Stimulated activated CD4-positive, alpha-beta T cell treated with anti-CD3 and anti-CD28 coated beads, Interleukin-2, amount 100 ng/mL, for 4 hours (primary cell): ENCODE data around the gene GRIK1.

Experiments
- DNase-seq: peaks from one replicate; pipeline ENCODE4 v3.0.0-alpha.2; 2020; ENCODE audit warnings: low read depth

GRIK1 gene

DNA sequence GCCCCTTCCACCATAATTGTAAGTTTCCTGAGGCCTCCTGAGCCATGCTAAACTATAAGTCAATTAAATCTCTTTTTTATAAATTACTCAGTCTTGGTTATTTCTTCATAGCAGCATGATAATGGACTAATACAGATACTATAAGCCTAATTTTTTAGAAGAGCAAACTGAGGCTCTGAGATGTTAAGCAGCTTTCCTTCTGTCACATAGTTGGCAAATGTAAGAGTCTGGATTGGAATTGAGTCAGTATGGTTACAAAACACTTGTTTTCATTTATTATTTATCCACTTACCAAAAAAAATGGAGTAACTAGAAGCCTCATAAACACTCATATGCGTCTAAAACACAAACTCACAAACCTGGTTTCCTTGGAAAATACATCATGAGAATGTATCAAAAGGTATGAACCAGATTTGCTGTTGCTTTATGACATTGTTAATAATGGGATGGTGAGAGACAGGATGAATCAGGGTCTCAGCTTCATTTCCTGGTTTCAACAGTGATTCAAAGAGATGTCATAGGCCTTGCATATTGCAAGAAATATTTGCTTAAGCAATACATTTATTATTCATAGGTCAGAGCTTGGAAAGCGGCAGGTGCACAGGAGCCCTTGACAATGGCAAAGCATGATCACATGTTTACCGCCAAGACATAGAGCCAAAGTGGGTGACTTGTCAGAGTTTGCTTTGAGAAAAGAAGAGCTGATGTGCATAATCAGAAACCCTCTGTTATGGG, 221.5 kb downstream of the GRIK1 start:
- no peak for DNase-seq

DNA sequence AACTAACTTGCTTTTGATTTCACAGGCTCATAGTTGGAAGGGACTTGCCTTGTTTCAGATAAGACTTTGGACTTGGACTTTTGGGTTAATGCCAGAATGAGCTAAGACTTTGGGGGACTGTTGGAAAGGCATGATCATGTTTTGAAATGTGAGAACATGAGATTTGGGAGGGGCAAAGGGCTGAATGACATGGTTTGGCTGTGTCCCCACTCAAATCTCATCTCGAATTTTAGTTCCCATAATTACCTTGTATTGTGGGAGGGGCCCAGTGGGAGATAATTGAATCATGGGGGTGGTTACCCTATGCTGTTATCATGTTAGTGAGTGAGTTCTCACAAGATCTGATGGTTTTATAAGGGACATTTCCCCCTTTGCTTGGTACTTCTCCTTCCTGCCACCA, 222.1 kb downstream of the GRIK1 start:
- DNase-seq, result no peak

DNA sequence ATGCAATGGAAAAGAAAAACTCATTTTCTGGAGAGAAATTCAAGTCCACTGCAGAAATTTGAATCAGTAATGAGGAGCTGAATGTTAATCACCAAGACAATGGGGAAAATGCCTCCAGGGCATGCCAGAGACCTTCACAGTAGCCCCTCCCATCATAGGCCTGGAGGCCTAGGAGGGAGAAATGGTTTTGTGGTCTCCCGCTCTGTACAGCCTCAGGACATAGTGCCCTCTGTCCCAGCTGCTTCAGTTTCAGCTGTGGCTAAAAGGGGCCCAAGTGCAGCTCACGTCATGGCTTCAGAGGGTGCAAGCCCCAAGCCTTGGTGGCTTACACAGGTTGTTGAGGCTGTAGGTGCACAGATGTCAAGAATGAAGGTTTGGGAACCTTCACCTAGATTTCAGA, 223.0 kb downstream of the GRIK1 start:
- no peak for DNase-seq

DNA sequence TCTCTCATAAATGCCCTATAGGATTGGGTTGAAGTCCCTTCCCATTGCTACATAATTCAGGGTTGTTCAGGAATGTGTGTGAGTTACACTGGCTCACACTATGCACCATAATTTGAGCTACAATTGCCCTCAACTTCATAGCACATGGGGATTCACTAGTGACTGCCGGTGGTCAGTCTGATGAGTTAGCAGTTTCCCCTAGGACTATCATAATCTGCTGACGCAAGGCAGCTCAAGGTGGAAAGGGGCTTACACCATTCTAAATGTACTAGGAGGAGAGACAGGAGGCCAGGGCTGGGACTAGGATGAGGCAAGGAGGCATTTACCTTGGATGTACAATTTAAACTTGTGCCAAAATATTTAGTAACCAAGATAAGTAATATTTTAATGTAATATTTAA, 224.7 kb downstream of the GRIK1 start:
- no peak for DNase-seq

DNA sequence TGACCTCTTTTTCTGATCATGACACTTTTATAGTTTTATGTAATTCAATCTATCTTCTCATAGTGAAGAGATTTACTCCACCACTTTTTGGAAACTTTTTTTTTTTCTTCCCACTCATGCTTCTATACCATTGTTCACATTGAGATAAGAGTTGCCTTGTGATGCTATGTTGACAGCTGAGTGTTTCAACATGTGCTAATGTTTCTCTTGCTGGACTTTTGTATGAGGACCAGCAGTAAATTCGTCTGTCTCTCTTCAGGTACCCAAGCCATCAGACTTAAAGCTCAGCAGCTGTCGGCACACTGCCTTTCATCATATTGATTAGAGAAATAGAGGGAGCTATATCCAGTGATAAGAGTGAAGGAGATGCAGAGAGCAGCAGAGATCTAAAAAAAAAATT, 227.0 kb downstream of the GRIK1 start:
- no peak for DNase-seq

DNA sequence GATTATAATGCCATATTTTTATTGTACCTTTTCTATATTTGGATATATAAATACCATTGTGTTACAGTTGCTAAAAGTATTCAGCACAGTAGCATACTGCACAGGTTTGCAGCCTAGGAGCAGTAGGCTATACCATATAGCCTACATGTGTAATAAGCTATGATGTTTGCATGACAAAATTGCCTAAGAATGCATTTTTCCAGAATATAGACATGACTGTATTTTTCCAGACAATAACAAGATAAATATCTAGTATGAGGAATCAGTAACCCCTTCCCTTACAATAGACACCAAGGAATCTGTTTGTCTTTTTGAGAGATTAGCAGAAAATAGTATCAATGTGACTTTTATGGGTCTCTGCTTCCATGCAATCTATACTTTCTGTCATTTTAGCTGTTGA, 228.6 kb downstream of the GRIK1 start:
- no peak for DNase-seq

DNA sequence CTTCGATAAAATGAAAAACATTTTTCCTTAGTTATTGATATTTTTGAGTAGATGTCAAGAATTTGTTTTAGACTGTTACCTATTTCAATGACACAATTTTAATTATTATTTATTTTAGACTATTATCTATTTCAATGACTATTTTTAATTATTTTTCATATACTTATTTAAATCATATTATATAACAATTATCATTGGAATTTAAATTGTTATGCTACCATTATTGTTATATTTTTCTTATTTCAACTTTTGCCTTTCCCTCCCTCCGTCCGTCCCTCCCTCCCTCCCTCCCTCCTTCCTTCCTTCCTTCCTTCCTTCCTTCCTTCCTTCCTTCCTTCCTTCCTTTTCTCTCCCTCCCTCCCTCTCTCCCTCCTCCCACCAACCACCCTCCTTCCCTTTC, 229.3 kb downstream of the GRIK1 start:
- DNase-seq, result no peak

DNA sequence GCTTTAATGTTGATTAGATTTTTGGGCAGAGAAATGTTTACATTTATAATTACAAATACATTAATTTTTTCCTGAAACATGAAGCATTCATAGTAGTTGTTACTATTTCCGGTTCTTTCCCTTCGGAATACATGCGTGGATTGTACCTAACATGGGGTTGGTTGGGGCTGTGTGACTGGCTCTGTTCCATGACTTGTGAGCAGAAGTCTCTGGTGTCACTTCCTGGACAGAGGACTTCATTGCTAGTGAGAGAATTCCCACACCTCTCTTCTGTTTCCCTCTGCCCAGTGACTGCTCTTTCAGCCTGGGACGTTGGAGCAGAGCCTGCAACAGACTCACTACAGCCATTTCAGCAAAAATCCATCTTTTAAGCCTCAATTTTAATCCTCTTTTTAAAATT, 231.4 kb downstream of the GRIK1 start:
- no peak for DNase-seq

DNA sequence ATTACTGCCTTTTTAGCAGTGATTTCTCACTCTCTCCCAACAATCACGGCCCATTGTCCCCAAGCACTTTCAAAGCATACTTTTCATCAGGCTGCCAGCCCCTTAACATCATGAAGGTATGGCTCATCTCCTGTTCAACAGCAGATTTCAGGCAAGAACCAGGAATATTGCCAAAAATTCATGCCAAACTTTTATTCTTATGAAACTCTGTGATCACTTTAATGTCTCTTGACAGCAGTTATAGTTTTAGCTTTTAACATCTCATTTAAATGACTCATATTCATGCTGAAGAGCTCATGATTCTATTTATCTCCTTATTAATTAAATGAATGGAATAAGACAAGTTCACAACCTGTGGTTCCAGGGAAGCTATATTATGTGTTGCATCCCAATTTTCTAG, 235.1 kb downstream of the GRIK1 start:
- DNase-seq, result no peak

DNA sequence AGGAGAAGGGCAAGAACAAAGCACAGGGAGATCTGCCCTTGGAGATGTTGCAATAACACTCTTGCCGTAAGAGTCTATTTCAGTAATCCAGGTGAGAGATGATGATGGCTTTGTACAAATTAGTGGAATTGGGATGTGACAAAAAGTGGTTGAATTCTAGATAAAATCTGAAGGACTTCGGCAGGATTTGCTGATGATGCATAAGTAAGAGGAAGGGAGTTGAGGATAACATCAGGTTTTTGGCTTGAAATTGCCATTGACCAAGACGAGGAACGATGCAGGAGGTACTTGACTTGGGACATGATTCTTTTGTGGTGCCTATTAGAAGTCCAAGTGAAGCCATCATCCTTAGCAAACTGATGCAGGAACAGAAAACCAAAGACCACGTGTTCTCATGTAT, 238.1 kb downstream of the GRIK1 start:
- no peak for DNase-seq

DNA sequence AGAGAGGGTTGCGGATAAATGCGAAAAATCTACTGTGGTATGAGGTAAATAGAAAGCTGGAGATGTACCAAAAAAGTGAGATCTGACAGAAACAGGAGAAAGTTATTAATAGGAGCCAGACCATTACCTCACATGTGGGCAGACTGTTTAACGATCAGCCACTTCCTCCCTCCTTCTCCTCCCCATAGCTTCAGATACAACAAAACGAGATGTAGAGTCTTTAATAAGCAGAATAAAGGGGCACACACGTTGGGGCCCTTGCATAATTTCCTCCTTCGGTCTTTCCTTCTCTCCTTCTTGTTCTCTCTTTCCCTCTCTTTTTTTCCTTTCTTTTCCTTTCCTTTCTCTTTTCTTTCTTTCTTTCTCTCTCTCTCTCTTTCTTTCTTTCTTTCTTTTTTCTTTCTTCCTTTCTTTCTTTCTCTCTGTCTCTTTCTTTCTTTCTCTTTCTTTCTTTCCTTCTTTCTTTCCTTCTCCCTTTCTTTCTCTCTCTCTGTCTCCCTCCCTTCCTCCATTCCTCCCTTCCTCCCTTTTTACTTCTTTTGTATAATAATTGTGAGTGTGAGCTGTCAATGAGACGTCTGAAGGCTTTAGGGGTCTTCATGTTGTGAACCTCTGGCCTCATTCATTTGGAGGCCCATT, 242.1 kb downstream of the GRIK1 start:
- no peak for DNase-seq

DNA sequence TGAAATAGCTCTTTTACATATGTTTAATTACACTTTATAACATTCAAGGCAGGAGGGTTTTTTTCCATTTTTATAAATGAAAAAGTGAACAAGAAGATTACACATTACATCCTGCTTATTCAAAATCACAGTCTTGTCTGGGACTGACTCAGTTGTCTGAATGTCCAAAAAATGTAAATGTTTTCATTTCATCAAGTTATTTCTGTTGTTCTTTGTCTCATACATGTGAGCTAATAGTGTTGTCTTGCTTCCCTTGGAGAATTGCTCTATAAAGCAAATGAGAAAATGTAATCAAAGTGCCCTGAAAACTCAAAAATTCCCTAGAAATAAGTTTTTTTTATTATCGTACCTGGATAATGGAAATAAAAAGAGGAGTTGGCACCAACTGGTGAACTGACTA, 242.9 kb downstream of the GRIK1 start:
- DNase-seq, result no peak

DNA sequence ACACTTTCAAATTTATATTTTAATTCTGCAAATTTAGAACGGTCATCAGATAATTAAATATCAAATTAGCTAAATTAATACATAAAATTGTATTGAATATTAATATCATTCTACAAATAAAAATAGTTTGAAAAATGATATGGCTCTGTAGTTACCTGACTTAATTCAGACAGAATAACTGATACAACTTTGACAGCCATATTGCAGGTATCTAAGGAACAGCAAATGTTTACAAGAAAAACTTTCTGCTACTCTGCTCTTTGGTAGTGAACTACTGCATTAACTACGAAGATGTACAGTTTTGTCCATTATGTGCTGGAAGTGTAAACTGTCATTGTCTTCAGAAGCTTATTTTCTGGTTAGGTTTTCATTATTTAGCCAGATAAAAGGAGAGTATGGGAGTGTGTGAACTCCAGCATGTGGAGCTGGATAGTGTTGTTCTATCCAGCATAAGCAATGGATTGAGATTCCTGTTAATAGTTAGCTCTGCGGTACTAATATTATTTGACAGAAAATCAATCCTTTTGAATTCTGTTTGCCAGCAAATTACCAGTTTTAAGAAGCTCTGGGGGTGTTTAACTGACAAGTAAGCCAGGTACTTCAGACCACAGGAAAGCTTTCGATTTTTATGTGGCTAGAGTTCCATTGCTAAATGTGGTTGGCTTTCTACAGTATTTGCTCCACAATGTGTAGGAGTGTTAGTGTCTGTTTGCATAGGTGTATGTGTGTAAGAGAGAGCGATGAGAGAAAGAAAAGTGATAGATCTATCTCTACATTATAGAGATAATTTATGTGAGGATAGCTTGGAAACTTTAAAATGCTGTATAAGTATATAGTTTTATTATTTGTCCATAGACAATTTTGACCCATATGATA, 247.9 kb downstream of the GRIK1 start:
- no peak for DNase-seq

DNA sequence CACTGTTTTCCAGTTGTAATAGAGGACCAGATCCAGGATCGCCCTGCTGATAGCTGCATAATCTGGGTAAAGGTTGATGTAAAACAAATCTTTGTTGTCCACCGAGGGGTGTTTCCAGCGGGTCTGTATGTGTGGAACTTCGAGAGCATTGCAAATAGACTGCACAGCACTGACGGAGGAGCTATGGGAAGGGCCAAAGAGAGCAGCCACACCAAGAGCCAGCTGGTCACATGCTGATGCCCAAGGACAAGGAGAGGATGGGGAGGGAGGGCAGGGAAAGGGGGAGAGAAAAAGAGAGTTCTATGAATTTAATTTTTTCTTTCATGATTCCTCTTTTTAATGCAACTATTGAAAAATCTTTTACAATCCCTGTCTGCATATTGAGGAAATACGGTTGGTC, 250.0 kb downstream of the GRIK1 start:
- no peak for DNase-seq

DNA sequence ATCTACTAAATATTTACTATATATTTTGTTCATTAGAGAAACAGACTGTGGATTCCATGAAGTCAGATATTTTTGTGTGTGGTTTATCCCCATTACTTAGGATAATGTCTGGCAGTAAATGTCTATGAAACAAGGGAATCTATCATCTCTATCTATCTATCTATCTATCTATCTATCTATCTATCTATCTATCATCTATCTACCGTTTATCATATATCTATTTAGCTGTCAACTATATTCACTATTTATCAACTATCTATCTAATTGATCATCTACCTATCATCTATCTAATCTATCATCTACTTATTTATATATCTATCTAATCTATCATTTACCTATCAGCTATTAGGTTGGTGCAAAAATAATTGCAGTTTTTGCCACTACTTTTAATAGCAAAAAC, 255.7 kb downstream of the GRIK1 start:
- no peak for DNase-seq

DNA sequence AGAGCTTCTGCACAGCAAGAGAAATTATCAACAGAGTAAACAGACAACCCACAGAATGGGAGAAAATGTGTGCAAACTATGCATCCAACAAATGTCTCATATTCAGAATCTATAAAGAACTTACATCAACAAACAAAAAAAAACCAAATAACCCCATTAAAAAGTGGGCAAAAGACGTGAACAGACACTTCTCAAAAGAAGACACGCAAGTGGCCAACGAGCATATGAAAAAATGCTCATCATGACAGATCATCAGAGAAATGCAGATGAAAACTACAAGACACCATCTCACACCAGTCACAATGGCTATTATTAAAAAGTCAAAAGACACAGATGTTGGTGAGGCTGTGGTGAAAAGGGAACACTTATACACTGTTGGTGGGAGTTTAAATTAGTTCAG, 257.0 kb downstream of the GRIK1 start:
- DNase-seq, result no peak

DNA sequence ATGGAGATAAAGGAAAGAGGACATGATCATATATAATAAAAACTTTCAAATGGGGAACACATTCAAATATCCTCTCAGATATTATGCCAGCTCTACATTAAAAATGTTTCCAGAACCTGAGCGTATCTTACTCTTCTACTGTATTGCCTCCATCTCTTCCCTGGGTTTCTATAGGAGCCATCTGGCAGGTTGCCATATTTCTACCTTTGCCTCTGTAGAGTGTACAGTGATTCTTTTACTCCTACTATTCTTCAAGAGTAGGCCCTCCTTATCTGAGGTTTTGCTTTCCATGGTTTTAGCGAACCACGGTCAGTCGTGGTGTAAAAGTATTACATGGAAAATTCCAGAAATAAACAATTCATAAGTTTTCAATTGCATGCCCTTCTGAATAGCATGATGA, 259.5 kb downstream of the GRIK1 start:
- DNase-seq, result no peak

DNA sequence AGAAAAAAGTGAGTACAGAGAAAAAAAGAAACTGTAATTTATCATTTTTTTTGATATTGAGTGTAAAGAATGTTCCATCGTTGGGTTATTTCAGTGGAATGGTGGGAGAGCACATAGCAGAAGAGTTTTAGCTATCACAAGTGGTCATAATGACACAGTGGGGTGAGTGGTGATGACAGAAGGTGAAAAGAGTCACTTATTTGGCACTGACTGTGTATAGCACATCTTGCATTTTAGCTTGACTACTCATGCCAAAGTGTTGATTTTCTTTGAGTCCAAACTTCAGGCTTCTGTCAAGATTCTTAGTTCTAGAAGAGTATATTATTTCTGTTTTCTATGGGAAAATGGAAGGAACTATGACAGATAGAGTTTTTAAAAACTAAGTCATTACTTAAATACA, 261.2 kb downstream of the GRIK1 start:
- DNase-seq, result no peak

DNA sequence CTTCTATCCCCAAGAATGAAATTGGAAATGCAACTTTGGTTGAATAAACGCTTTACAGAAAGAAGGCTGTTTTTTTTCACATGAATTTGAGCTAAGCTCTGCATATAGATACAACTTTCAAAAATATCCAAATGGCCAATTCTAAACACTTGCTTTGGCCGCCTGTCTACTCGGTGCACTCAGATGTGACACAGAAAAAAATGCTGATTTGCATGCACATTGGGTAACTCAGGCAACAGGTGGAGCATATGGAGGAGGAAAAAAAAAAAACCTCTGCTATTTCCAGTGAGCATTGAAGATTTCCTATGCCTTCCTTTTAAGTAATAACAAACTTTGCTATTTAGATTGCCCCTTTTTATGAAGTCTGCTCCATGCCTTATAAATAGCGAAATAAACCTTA, 262.5 kb downstream of the GRIK1 start:
- DNase-seq, result no peak

DNA sequence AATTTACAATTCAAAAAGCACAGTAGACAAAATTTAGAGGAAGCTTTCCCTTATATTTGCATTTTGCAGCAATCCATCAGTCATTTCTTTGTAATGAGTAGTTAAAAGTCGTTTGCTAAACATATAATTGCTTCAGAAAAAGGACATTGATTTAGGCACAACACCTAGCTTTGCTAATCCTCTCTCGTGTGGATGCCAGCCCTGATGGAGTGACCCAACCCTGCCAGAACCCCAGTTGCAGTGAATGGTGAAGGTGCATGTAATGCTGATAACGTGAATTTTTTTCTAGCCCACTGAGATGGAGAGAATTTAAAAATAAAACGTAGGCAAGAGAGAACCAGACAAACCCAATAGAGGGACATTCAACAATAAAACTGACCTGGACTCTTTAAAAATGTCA, 263.4 kb downstream of the GRIK1 start:
- no peak for DNase-seq

DNA sequence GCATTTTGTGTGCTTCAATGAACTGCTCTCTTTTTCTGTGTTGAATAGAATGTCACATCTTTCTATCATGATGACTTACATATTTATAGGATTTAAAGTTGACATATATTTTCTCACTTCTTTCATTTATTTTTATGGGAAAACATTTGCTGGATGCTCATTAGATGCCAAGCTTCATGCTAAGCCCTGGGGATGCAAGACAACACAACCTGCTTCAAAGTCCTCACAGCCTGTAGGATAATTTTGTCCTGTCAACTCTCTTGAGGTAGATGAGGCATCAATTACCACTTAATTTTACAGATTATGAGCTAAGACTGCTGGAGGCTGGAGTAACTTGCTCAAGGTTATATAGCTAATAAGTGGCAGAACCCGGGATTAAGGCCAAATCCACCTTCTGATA, 264.3 kb downstream of the GRIK1 start:
- DNase-seq, result no peak

DNA sequence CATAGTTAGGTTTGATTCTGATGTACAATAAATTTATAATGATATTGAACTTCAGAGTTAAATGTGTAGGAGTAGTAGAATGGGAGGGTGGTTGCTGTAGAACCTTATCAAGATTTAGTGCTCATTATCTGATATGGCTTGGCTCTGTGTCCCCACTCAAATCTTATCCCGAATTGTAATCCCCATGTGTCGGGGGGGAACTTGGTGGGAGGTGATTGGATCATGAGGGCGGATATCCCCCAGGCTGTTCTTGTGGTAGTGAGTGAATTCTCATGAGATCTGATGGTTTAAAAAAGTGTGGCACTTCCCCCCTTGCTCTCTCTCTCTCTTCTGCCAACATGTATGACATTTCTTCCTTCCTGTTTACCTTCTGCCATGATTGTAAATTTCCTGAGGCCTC, 265.5 kb downstream of the GRIK1 start:
- DNase-seq, result no peak

DNA sequence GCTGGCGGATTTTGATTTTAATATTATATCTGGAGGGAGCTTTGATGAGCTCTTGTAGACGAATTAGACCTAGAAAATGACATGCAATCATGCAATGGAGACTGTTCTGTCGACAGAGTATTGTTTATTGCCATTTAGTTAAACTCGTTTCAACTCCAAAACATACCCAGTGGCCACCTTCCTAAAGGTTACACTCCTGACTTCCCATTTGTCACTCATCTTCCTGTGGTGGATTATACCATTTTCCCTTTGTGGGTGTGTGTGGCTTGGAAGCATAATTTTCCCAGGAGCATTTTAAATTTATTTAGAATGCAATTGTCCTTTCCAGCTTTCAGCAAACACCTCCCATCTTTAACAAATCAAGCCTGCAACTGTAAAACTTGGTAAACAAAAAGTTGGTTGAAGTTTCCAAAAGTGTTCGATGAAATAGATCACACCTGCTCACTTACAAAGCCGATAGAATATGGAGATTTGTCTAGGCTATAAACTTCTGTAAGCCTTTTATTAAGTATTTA, 266.6 kb downstream of the GRIK1 start:
- DNase-seq, result no peak
